Gastrocnemius medialis (tissue), 4 donors: ENCODE data around the gene PRPF40A.

ENCODE experiments used
- POLR2A ChIP-seq, 2 donors: fragments of 450-650 bp; IDR thresholded peaks; one replicate each; pipeline ENCODE4 v1.6.1; 2017; ENCODE audit warnings: antibody characterized with exemption in 2 of 2, mild to moderate bottlenecking in 2 of 2, moderate library complexity in 2 of 2
- TF ChIP-seq, protein P1 (sequence below), 5 experiments: fragments of 450-650 bp in 3 of 5; fragments of 200-600 bp in 2 of 5; sonication (generic) in 2 of 5; IDR thresholded peaks in 4 of 5; conservative IDR thresholded peaks in 1 of 5; 1 replicate in 4 of 5; 2 replicates in 1 of 5; pipeline ENCODE4 v1.5.1; 2016 to 2019; ENCODE audit warnings: antibody characterized with exemption in 5 of 5, mild to moderate bottlenecking in 3 of 5, moderate library complexity in 3 of 5

DNA sequence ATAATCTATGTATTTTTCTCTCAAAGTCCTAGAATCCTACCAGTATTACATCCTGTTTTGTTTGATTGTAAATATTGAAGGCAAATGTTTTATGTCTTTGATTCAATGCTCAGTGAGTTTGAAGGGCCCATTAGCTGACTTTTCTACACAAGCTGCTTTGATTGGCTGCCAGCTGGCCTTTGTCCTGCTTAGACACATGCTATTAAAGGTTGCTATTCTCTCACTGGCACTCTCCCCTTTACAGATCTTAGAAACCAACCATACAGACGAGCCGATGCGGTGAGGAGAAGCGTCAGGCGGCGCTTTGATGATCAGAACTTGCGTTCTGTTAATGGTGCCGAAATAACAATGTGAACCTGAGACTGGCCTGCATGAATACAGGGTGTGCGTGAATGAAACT is 69.7 kb downstream of the PRPF40A start:
- TF ChIP-seq, protein P1, sequence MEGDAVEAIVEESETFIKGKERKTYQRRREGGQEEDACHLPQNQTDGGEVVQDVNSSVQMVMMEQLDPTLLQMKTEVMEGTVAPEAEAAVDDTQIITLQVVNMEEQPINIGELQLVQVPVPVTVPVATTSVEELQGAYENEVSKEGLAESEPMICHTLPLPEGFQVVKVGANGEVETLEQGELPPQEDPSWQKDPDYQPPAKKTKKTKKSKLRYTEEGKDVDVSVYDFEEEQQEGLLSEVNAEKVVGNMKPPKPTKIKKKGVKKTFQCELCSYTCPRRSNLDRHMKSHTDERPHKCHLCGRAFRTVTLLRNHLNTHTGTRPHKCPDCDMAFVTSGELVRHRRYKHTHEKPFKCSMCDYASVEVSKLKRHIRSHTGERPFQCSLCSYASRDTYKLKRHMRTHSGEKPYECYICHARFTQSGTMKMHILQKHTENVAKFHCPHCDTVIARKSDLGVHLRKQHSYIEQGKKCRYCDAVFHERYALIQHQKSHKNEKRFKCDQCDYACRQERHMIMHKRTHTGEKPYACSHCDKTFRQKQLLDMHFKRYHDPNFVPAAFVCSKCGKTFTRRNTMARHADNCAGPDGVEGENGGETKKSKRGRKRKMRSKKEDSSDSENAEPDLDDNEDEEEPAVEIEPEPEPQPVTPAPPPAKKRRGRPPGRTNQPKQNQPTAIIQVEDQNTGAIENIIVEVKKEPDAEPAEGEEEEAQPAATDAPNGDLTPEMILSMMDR (IDR thresholded peaks at IDR 0.05 in 4 of 5, conservative IDR thresholded peaks at IDR 0.05 in 1 of 5): no peak
- TF ChIP-seq POLR2A (IDR thresholded peaks at IDR 0.05): no peak
